ENCODE data around the gene GLYATL1B.
"Not testable (repeated sequence)": the region's sequence is repeated elsewhere in the genome, so short reads cannot be mapped to it uniquely, and the experiment has no call there.

The GLYATL1B gene

GRCh38 chr11:59102259-59102765 is 16.2 kb downstream of the GLYATL1B start:
- Histone ChIP-seq H3K79me2 (ENCODE audit: insufficient read depth, low read length) (peaks cover 55% of the 10 kb centered on the region), H3K36me3 (ENCODE audit: low read length) (peaks cover 15% of the 10 kb centered on the region; the same call in 1 of the 2 replicates), H3K9me3 (ENCODE audit: insufficient read depth, low read length) (peaks cover 18% of the 10 kb centered on the region; the same call in 1 of the 2 replicates), H4K20me1 (ENCODE audit: low read depth, low read length) (no peaks in the 10 kb centered on the region), H3F3A (ENCODE audit: insufficient read depth) (peaks cover 50% of the 10 kb centered on the region), H3K9me2 (replicated peaks; ENCODE audit: insufficient read depth, low read length) (no peaks in the 10 kb centered on the region), H2AFZ (ENCODE audit: low read depth, low read length, severe bottlenecking) (no peak overlapping the region), H3K27ac (ENCODE audit: low read depth, low read length) (peak overlapping the region; percentile 95), H3K27me3 (ENCODE audit: low read length) (no peaks in the 10 kb centered on the region), H3K4me3 (ENCODE audit: insufficient read depth, low read length, poor library complexity, severe bottlenecking) (peak overlapping the region; percentile 51), H3K4me2 (ENCODE audit: low read depth, low read length, poor library complexity, severe bottlenecking) (peak overlapping the region; percentile 88), H3K9ac (ENCODE audit: low read length) (peak overlapping the region; percentile 71)
- peak; percentile 42 for TF ChIP-seq CTCF (IDR thresholded peaks at IDR 0.05; ENCODE audit: insufficient read depth, low read length, poor library complexity, severe bottlenecking)
- no peak for TF ChIP-seq EZH2phosphoT487 (conservative IDR thresholded peaks at IDR 0.05; ENCODE audit: low read length)

DNA sequence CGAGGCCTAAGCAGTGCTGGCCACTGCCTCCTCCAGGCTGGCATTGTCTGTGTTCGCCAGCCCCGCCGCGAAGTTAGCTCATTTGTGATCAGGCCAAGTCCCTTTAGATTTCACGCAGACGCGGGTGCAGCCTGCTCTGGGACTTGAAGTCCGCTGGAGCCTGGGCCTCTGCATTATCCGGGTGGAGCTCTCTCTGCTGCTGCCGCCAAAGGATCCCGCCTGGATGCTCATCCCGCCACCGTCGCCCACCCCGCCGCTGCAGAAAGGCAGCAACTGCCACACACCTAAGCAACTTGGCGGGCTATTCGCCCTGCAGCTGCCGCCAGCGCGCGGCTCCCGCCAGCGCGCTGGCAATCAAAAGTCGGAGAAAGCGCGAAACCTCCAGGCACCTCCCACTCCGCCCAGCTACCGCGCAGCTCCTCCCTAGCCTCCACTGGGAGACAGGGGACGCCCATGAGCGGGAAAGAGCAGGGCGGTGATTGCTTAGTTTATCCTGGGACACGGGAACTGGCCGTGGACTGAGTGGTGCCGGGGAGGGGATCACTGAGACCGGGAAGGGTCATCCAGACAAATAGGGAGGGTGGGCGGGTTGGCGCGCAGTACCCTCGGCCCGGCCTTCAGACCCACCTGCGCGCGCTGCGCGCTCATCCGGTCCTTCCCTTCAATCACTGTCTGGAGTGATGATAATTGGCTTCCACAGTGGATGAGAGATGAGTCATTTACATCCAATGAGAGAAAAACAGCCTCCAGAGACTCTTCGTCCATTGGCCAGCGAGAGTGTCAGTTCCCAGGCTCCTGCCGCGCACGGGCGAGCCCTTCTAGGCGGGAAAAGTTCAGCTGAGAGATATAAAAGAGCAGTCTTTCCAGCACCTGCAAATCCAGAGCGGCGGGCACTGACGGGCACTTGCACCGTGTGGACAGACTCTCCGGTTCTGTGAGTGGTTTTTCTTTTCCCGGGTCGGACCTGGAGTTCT is 20.5 kb downstream of the GLYATL1B start, which contains the start of gene FAM111B:
Gene FAM111B (plus strand): TSS at position 875 of the 974 bp plus-strand sequence. CDS start 2,389 bp downstream, outside the sequence.
- H2AFZ ChIP-seq (ENCODE audit: low read depth, low read length, severe bottlenecking): no peak within 1 kb of the TSS
- peaks cover 18% of the 10 kb centered on the region; the same call in 1 of the 2 replicates for H3K9me3 ChIP-seq (ENCODE audit: insufficient read depth, low read length)
- peak within 1 kb of the TSS; percentile 81 for H3K4me3 ChIP-seq (ENCODE audit: insufficient read depth, low read length, poor library complexity, severe bottlenecking)
- H3K4me2 ChIP-seq (ENCODE audit: low read depth, low read length, poor library complexity, severe bottlenecking): peak within 1 kb of the TSS; percentile 92
- no peaks in the 10 kb centered on the region for H3K27me3 ChIP-seq (ENCODE audit: low read length)
- peaks cover 37% of the 10 kb centered on the region for H3K36me3 ChIP-seq (ENCODE audit: low read length)
- H3F3A ChIP-seq (ENCODE audit: insufficient read depth): peaks cover 33% of the 10 kb centered on the region
- peak within 1 kb of the TSS; percentile 86 for H3K27ac ChIP-seq (ENCODE audit: low read depth, low read length)
- peaks cover 66% of the 10 kb centered on the region for H3K79me2 ChIP-seq (ENCODE audit: insufficient read depth, low read length)
- H3K9ac ChIP-seq (ENCODE audit: low read length): peak within 1 kb of the TSS; percentile 89
- no peaks in the 10 kb centered on the region for H3K9me2 ChIP-seq (replicated peaks; ENCODE audit: insufficient read depth, low read length)
- H4K20me1 ChIP-seq (ENCODE audit: low read depth, low read length): no peaks in the 10 kb centered on the region; the same call in 1 of the 2 replicates
- TF ChIP-seq EZH2phosphoT487 (conservative IDR thresholded peaks at IDR 0.05; ENCODE audit: low read length): no peak
- TF ChIP-seq CTCF (IDR thresholded peaks at IDR 0.05; ENCODE audit: insufficient read depth, low read length, poor library complexity, severe bottlenecking): no peak

DNA sequence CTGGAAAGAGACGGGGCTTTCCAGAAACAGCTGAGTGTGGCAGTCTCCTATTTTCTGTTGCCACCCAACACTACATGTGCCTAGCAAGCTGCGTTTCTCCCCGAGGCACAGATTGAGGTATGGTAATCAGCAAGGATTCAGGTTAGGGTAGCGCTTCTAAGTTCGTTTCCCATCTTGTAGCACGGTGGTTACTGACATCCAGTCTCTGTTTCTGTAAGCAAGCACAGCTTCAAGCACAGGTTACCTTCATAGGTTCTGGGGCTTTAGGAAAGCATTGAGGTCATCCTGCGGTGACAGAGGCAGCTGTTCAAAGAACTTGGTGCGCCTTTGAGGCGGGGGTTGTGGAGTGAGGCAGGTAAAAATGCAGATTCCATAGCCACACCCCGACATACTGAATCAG is 21.6 kb downstream of the GLYATL1B start:
- Histone ChIP-seq H3K4me3 (ENCODE audit: insufficient read depth, low read length, poor library complexity, severe bottlenecking) (peak overlapping the region; percentile 81), H3K36me3 (ENCODE audit: low read length) (peaks cover 47% of the 10 kb centered on the region), H3F3A (ENCODE audit: insufficient read depth) (peaks cover 28% of the 10 kb centered on the region), H3K27ac (ENCODE audit: low read depth, low read length) (peak overlapping the region; percentile 86), H3K79me2 (ENCODE audit: insufficient read depth, low read length) (peaks cover 71% of the 10 kb centered on the region), H3K9ac (ENCODE audit: low read length) (peak overlapping the region; percentile 89), H3K4me2 (ENCODE audit: low read depth, low read length, poor library complexity, severe bottlenecking) (peak overlapping the region; percentile 92), H3K9me3 (ENCODE audit: insufficient read depth, low read length) (peaks cover 24% of the 10 kb centered on the region; the same call in 1 of the 2 replicates)
- H3K27me3 ChIP-seq (ENCODE audit: low read length); H2AFZ ChIP-seq (ENCODE audit: low read depth, low read length, severe bottlenecking); H4K20me1 ChIP-seq (ENCODE audit: low read depth, low read length); H3K9me2 ChIP-seq (replicated peaks; ENCODE audit: insufficient read depth, low read length): not testable (repeated sequence)
